Heart right ventricle (tissue), 16 donors: ENCODE measurements around the gene PRPF31. TPM values are rescaled to one million over a fixed set of nuclear protein-coding genes. Genes with fewer than 3 reads are reported as not detected.

Source experiments
- ATAC-seq, 8 donors: fragments of 200-7000 bp; cut with Tn5 transposase; one replicate each; pipeline ENCODE4 v1.9.1; 2020; ENCODE audit warnings: mild to moderate bottlenecking in 8 of 8, moderate library complexity in 8 of 8, moderate number of reproducible peaks in 1 of 8
- DNase-seq, 2 donors: peaks; one replicate each; pipeline ENCODE4 v3.0.0-alpha.2; 2020
- H3K27ac ChIP-seq, 10 donors: fragments of 200-600 bp; sonication (generic) in 2 of 10; one replicate each; pipeline versions ENCODE4 v1.5.0 to v1.8.0; 2020 to 2022; ENCODE audit warnings: mild to moderate bottlenecking in 3 of 10
- H3K27me3 ChIP-seq, 7 donors: fragments of 200-600 bp; one replicate each; pipeline ENCODE4 v1.8.0; 2021 to 2022; ENCODE audit warnings: mild to moderate bottlenecking in 2 of 7
- H3K36me3 ChIP-seq, 9 donors: fragments of 200-600 bp; sonication (generic) in 1 of 9; one replicate each; pipeline versions ENCODE4 v1.5.0 to v1.8.0; 2020 to 2022; ENCODE audit warnings: mild to moderate bottlenecking in 2 of 9
- H3K4me1 ChIP-seq, 9 donors: fragments of 200-600 bp; sonication (generic) in 1 of 9; one replicate each; pipeline versions ENCODE4 v1.5.0 to v1.8.0; 2020 to 2022; ENCODE audit warnings: mild to moderate bottlenecking in 4 of 9
- H3K4me3 ChIP-seq, 10 donors: fragments of 200-600 bp; sonication (generic) in 2 of 10; one replicate each; pipeline versions ENCODE4 v1.5.0 to v1.8.0; 2020 to 2022; ENCODE audit warnings: mild to moderate bottlenecking in 7 of 10, moderate library complexity in 2 of 10
- H3K9me3 ChIP-seq, 11 donors: fragments of 200-600 bp in 10 of 11; sonication (generic) in 2 of 11; one replicate each; pipeline versions ENCODE4 v1.5.0 to v1.8.0; 2013 to 2022; ENCODE audit warnings: mild to moderate bottlenecking in 2 of 11, control low read depth in 1 of 11, moderate library complexity in 1 of 11
- CTCF ChIP-seq, 9 donors: fragments of 200-600 bp; sonication (generic) in 2 of 9; IDR thresholded peaks; one replicate each; pipeline versions ENCODE4 v1.5.0 to v1.8.0; 2021 to 2022; ENCODE audit warnings: antibody characterized with exemption in 9 of 9, mild to moderate bottlenecking in 5 of 9, moderate library complexity in 1 of 9
- WGBS, 2 donors: extraction: QIAGEN DNeasy Blood & Tissue Kit; methylation state at CpG; one replicate each; pipeline ENCODE4 v1.1.7; 2013; ENCODE audit warnings: inconsistent platforms in 1 of 2; 5-methylcytosine and 5-hydroxymethylcytosine counted together
- intact Hi-C, 10 donors: fragments of 100-400 bp; cut with DNase I; formaldehyde crosslinking; loops; one replicate each; pipeline versions ENCODE4 v1.11.1 to v1.14.2; 2022
- polyA plus RNA-seq, 2 donors: library from polyadenylated mRNA; stranded (reverse); fragments of 200-250 nt; gene quantifications; one replicate each; pipeline ENCODE4 v1.2.3, GENCODE V29; 2013
- total RNA-seq, 10 donors: library from RNA; stranded (reverse); fragmentation: NEBNext Ultra II Directional in 3 of 10; extraction: Animal tissue kit (Norgen Biotek cat#: 25700) in 3 of 10; gene quantifications; one replicate each; pipeline versions ENCODE4 v1.2.1 to v1.2.4, GENCODE V29; 2021 to 2023
- donor health status: Arrhythmogenic right ventricular cardiomyopathy.
- donor health status: ischemic (EF 13 %, LVEDD 7.1; RV severe dilation, severe dysfunction).
- donor health status: healthy with polysubstance abuse.
- donor health status: DM: no; HTN: yes; CAD: no.
- donor health status: DM: no; HTN: no; CAD: no.
- donor health status: ischemic (EF 25% LVEDD 6.9; RV normal size, moderate dysfunction).
- donor health status: ischemic (EF 25% LVEDD 5.7; RV mildly dilated, moderate dysfunction).
- donor health status: healthy.
- donor health status: DM: yes; HTN: yes; CAD: no.
- donor health status: Ischemic cardiomyopathy.
- donor health status: ischemic (EF 35%, LVEDD 5.7; RV mildly dilated, moderate dysfunction).
- donor health status: nonischemic (EF 11% LVEDD 7.7; RV severe dilation, severe dysfunction).
- donor health status: DM: yes; HTN: yes; CAD: no.
- donor health status: PGD.
- donor health status: ischemic (EF 29% LVEDD 5.4; RV normal size, mild dysfunction).
- donor health status: nonischemic (EF 23%, LVEDD 6.1; RV moderate dilation, normal function).

The PRPF31 gene
- total and polyA plus RNA-seq, 12 donors, result 35.9 to 52.8 (median 43.4) TPM

GRCh38 chr19:54108496-54108895 is 7.1 kb upstream of the PRPF31 start:
- H3K27me3 ChIP-seq, result no peaks in the 10 kb centered on the region
- no peak overlapping the region for H3K27ac ChIP-seq
- H3K4me3 ChIP-seq, result no peak overlapping the region
- H3K9me3 ChIP-seq, result no peaks in the 10 kb centered on the region
- intact Hi-C loops, result loop anchor here in 3 of 10 donors (10.0 kb wide), 3 partner anchors 134 to 946 kb away; no protein-coding TSS in a partner anchor
- TF ChIP-seq CTCF (IDR thresholded peaks at IDR 0.05), result no peak
- WGBS, 2 donors, result 69 to 76% methylated on average over 7 of the region's 7 CpGs
- H3K4me1 ChIP-seq, result peaks cover 0 to 13% (median 7%) of the 10 kb centered on the region in 9 donors
- ATAC-seq (no peak), DNase-seq (no peak)
- peaks cover 0 to 77% (median 38%) of the 10 kb centered on the region in 9 donors for H3K36me3 ChIP-seq

DNA sequence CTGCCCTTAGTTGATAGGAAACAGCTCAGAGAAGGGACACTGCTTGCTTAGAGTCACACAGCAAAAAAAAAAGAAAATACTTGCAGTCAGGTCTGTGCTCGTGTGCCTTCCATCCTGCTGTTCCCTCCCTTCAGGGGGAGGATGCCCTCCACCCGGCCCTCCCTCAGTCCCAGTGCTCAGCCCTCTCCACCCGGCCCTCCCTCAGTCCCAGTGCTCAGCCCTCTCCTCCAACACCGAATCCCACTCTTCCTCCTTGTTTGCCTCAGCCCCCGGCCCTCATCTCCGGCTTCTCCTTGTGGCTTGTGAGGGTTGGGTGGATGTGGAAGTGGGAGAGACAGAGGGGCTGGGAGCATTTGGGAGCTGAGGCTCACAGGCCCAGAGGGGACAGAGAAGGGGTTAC is 5.9 kb upstream of the PRPF31 start:
- no peaks in the 10 kb centered on the region for H3K9me3 ChIP-seq
- ATAC-seq (peak in 3 of 8 donors; percentile 4 to 30 (median 29)), DNase-seq (no peak)
- TF ChIP-seq CTCF (IDR thresholded peaks at IDR 0.05), result no peak
- intact Hi-C loops, result loop anchor here in 4 of 10 donors (10.0 kb wide), 4 partner anchors 135 to 945 kb away; partner anchors contain the start of gene MYADM (in 1 of the 4)
- peaks cover 0 to 13% (median 10%) of the 10 kb centered on the region in 9 donors for H3K4me1 ChIP-seq
- 67 to 79% methylated on average over 6 of the region's 6 CpGs for WGBS, 2 donors
- H3K27ac ChIP-seq, result no peak overlapping the region
- H3K36me3 ChIP-seq, result peaks cover 0 to 77% (median 38%) of the 10 kb centered on the region in 9 donors
- no peaks in the 10 kb centered on the region for H3K27me3 ChIP-seq
- H3K4me3 ChIP-seq, result no peak overlapping the region

DNA sequence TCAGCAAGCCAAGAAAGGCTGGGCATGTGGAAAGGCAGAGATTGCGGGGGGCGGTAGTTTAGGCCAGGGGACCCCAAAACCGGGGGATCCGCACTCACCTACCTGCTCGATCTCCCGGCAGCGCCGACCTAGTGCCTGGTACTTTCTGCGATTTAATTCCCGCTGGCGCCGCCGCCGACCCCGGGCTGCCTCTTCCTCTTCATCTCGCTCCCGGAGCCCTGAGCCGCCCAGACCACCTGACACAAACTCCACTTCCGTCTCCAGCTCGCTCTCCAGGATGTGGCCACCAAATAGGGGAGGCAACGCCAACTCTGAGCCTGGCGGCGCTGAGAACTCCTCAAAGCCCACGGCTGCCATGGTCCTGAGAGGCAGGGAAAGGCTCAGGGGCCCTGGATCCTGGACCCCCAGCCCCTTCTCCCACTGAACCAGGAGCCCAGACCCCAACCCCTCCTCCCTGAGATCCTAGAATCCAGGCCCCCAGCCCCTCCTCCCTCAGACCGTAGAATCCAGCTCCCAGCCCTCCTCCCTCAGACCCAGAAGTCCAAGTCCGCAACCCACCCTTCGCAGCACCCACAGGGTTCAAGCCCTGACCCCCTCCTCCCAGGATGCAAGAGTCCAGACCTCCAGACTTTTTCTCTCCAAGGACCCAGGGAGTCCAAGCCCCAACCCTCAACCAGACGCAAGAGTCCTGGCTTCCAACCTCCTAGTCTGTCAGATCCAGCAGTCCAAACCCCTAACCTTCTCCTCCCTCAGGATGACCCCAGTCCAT is 1.0 kb upstream of the PRPF31 start:
- H3K27ac ChIP-seq, result peak overlapping the region in 9 of 10 donors; percentile 83 to 96 (median 93)
- no peaks in the 10 kb centered on the region for H3K9me3 ChIP-seq
- H3K4me3 ChIP-seq, result peak overlapping the region; percentile 62 to 95 (median 74)
- peak; percentile 34 to 54 for DNase-seq
- H3K4me1 ChIP-seq, result peaks cover 10 to 30% (median 26%) of the 10 kb centered on the region in 9 donors
- peak; percentile 25 to 64 (median 50) for ATAC-seq
- WGBS, 2 donors, result 15 to 21% methylated on average over 28 of the region's 28 CpGs
- H3K27me3 ChIP-seq, result no peaks in the 10 kb centered on the region
- TF ChIP-seq CTCF (IDR thresholded peaks at IDR 0.05), result no peak
- peaks cover 0 to 48% (median 24%) of the 10 kb centered on the region in 9 donors for H3K36me3 ChIP-seq
- intact Hi-C loops, result loop anchor here in 3 of 10 donors (1.0 to 10.0 kb wide), 4 partner anchors 12 to 250 kb away; partner anchors contain the start of genes CNOT3 (in 2 of the 3), NDUFA3 (in 2 of the 3) and MYADM (in 1 of the 3)

- 96% methylated on average over 10 of the region's 10 CpGs for WGBS, 2 donors
- no peak for ATAC-seq
- DNase-seq, result no peak
- intact Hi-C loops, result no loop called here
- Histone ChIP-seq H3K4me3 (no peak overlapping the region), H3K27me3 (no peaks in the 10 kb centered on the region), H3K9me3 (no peaks in the 10 kb centered on the region), H3K36me3 (peaks cover 4 to 84% (median 69%) of the 10 kb centered on the region in 9 donors), H3K4me1 (peaks cover 6 to 11% (median 8%) of the 10 kb centered on the region in 9 donors), H3K27ac (no peak overlapping the region)
- TF ChIP-seq CTCF (IDR thresholded peaks at IDR 0.05), result no peak
Measured at GRCh38 chr19:54121259-54121658, 5.7 kb downstream of the PRPF31 start.
